ENCODE measurements around the gene UGCG. TPM values are rescaled to one million over a fixed set of nuclear protein-coding genes. Genes with fewer than 3 reads are reported as not detected.

The UGCG gene
- total and polyA plus RNA-seq, 10 of the 15 experiments (the other 5 are each of a cell fraction or from before 2014, with no cell fraction given) = 21.7 to 96.6 (median 48.9) TPM

DNA sequence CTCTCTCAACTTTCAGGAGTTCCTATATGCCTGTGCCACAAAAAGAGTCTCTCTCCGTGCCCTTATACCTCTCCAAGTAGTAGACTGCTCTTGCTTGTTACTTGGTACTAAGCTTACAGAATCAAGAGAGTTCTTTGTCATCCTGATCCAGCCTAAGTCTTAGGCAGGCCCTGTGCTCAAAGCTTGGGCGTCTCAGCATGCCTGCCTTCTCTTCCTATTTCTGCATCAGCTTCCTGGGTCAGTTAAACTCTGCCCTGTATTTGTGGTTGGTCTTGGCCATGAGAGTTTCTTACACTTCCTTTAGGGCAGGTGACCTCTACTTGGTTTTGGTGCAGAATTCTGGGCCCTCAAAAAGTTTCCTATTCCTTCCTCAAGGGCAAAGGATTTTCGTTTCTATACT is 33.0 kb upstream of the UGCG start:
- in situ Hi-C loops (cut with MboI) (no loop called here), intact Hi-C loops (cut with micrococcal nuclease; ENCODE audit: unreplicated experiment) (no loop called here)
- Histone ChIP-seq H3K4me3 (no peak overlapping the region), H3K79me2 (ENCODE audit: control insufficient read depth, insufficient read depth, low read length) (no peaks in the 10 kb centered on the region), H2AFZ (ENCODE audit: control insufficient read depth, low read depth, low read length) (no peak overlapping the region), H3K27ac (ENCODE audit: control insufficient read depth, insufficient read depth) (no peak overlapping the region), H3K4me2 (ENCODE audit: control insufficient read depth, insufficient read depth) (no peak overlapping the region), H3K9ac (ENCODE audit: control insufficient read depth, insufficient read depth, low read length) (no peak overlapping the region), H3K27me3 (replicated peaks in 1 of 2; ENCODE audit: control insufficient read depth in 2 of 2, insufficient read depth in 2 of 2, low read length in 1 of 2) (no peaks in the 10 kb centered on the region), H3K36me3 (ENCODE audit: control insufficient read depth in 2 of 2, insufficient read depth in 2 of 2, low read length in 1 of 2) (no peaks in the 10 kb centered on the region), H3K9me3 (replicated peaks; ENCODE audit: control insufficient read depth, insufficient read depth, low read length) (no peaks in the 10 kb centered on the region), H4K20me1 (ENCODE audit: control insufficient read depth, insufficient read depth) (no peaks in the 10 kb centered on the region), H3K4me1 (ENCODE audit: control insufficient read depth, insufficient read depth, low read length) (no peaks in the 10 kb centered on the region)
- no peak for DNase-seq (ENCODE audit: low read depth, low spot score)
- POLR2A ChIA-PET = no interaction called here
- TF ChIP-seq BRCA1 (IDR thresholded peaks at IDR 0.05; ENCODE audit: low read depth, low read length) (no peak), MYB (IDR thresholded peaks at IDR 0.05; ENCODE audit: borderline replicate concordance, low read depth, low read length) (no peak)
- TF ChIP-seq, protein P1, sequence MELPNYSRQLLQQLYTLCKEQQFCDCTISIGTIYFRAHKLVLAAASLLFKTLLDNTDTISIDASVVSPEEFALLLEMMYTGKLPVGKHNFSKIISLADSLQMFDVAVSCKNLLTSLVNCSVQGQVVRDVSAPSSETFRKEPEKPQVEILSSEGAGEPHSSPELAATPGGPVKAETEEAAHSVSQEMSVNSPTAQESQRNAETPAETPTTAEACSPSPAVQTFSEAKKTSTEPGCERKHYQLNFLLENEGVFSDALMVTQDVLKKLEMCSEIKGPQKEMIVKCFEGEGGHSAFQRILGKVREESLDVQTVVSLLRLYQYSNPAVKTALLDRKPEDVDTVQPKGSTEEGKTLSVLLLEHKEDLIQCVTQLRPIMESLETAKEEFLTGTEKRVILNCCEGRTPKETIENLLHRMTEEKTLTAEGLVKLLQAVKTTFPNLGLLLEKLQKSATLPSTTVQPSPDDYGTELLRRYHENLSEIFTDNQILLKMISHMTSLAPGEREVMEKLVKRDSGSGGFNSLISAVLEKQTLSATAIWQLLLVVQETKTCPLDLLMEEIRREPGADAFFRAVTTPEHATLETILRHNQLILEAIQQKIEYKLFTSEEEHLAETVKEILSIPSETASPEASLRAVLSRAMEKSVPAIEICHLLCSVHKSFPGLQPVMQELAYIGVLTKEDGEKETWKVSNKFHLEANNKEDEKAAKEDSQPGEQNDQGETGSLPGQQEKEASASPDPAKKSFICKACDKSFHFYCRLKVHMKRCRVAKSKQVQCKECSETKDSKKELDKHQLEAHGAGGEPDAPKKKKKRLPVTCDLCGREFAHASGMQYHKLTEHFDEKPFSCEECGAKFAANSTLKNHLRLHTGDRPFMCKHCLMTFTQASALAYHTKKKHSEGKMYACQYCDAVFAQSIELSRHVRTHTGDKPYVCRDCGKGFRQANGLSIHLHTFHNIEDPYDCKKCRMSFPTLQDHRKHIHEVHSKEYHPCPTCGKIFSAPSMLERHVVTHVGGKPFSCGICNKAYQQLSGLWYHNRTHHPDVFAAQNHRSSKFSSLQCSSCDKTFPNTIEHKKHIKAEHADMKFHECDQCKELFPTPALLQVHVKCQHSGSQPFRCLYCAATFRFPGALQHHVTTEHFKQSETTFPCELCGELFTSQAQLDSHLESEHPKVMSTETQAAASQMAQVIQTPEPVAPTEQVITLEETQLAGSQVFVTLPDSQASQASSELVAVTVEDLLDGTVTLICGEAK (IDR thresholded peaks at IDR 0.05; ENCODE audit: borderline replicate concordance) = no peak
- RAD21 ChIA-PET (ENCODE audit: unreplicated experiment) = no interaction called here
- CTCF ChIA-PET = no interaction called here
- SMC1A ChIA-PET (ENCODE audit: uncharacterized antibody, unreplicated experiment) = interaction anchor here (1.2 kb wide), 1 partner anchor 34 kb away, joined by 3 read pairs; no protein-coding TSS in a partner anchor
- WGBS (ENCODE audit: insufficient coverage, insufficient replicate concordance, low lambda C conversion rate, missing lambda C conversion rate) = 80% methylated on average over 3 of the region's 3 CpGs
- ATAC-seq = no peak
- FAIRE-seq = no peak
- no TSS peak for BruUV-seq (replicated peaks)

DNA sequence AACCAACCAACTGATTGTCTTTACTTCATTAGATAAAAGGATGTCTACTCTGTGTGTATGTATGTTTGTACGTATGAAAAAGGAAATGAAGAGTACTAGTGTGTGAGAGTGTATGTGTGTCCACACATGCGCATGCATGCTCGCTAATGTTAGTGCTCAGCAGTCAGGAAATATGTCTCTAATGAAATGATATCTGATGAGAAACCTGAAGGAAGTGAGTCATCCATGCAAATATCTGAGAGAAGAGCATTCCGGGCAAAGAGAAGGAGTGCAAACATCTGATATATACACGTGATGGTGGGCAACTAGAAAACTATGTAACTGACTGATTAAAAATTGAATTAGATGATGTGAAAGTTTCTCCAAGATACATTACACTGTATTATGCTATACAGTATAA is 29.6 kb upstream of the UGCG start:
- Histone ChIP-seq H3K9me3 (replicated peaks; ENCODE audit: control insufficient read depth, insufficient read depth, low read length) (no peaks in the 10 kb centered on the region), H3K27me3 (replicated peaks in 1 of 2; ENCODE audit: control insufficient read depth in 2 of 2, insufficient read depth in 2 of 2, low read length in 1 of 2) (no peaks in the 10 kb centered on the region), H3K4me2 (ENCODE audit: control insufficient read depth, insufficient read depth) (no peak overlapping the region), H3K27ac (ENCODE audit: control insufficient read depth, insufficient read depth) (no peak overlapping the region), H3K36me3 (ENCODE audit: control insufficient read depth in 2 of 2, insufficient read depth in 2 of 2, low read length in 1 of 2) (no peaks in the 10 kb centered on the region), H3K79me2 (ENCODE audit: control insufficient read depth, insufficient read depth, low read length) (no peaks in the 10 kb centered on the region), H3K4me1 (ENCODE audit: control insufficient read depth, insufficient read depth, low read length) (peaks cover 8% of the 10 kb centered on the region), H3K9ac (ENCODE audit: control insufficient read depth, insufficient read depth, low read length) (no peak overlapping the region), H2AFZ (ENCODE audit: control insufficient read depth, low read depth, low read length) (no peak overlapping the region), H4K20me1 (ENCODE audit: control insufficient read depth, insufficient read depth) (no peaks in the 10 kb centered on the region), H3K4me3 (no peak overlapping the region)
- BruUV-seq (replicated peaks) = no TSS peak
- 18% methylated on average over 5 of the region's 5 CpGs for WGBS (ENCODE audit: insufficient coverage, insufficient replicate concordance, low lambda C conversion rate, missing lambda C conversion rate)
- in situ Hi-C loops (cut with MboI) = no loop called here
- ChIA-PET RAD21 (ENCODE audit: unreplicated experiment) (no interaction called here), SMC1A (ENCODE audit: uncharacterized antibody, unreplicated experiment) (no interaction called here), CTCF (no interaction called here), POLR2A (no interaction called here)
- ATAC-seq (no peak), FAIRE-seq (peak; percentile 44), DNase-seq (ENCODE audit: low read depth, low spot score) (no peak)
- intact Hi-C loops (cut with micrococcal nuclease; ENCODE audit: unreplicated experiment) = no loop called here
- TF ChIP-seq ZNF622 (IDR thresholded peaks at IDR 0.05) (no peak), CEBPB (IDR thresholded peaks at IDR 0.05; ENCODE audit: borderline replicate concordance in 1 of 2, low read depth in 2 of 2, low read length in 2 of 2) (no peak), EZH2 (IDR thresholded peaks at IDR 0.05; ENCODE audit: borderline replicate concordance, control insufficient read depth, low read depth, low read length) (no peak), ESRRA (IDR thresholded peaks at IDR 0.05; ENCODE audit: low read length) (no peak)
- TF ChIP-seq, protein P2, sequence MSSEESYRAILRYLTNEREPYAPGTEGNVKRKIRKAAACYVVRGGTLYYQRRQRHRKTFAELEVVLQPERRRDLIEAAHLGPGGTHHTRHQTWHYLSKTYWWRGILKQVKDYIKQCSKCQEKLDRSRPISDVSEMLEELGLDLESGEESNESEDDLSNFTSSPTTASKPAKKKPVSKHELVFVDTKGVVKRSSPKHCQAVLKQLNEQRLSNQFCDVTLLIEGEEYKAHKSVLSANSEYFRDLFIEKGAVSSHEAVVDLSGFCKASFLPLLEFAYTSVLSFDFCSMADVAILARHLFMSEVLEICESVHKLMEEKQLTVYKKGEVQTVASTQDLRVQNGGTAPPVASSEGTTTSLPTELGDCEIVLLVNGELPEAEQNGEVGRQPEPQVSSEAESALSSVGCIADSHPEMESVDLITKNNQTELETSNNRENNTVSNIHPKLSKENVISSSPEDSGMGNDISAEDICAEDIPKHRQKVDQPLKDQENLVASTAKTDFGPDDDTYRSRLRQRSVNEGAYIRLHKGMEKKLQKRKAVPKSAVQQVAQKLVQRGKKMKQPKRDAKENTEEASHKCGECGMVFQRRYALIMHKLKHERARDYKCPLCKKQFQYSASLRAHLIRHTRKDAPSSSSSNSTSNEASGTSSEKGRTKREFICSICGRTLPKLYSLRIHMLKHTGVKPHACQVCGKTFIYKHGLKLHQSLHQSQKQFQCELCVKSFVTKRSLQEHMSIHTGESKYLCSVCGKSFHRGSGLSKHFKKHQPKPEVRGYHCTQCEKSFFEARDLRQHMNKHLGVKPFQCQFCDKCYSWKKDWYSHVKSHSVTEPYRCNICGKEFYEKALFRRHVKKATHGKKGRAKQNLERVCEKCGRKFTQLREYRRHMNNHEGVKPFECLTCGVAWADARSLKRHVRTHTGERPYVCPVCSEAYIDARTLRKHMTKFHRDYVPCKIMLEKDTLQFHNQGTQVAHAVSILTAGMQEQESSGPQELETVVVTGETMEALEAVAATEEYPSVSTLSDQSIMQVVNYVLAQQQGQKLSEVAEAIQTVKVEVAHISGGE (CRISPR knock-in tag; IDR thresholded peaks at IDR 0.05) = no peak

Data from GM12878 (cell line).